HEK293 (cell line): Measurements from ENCODE around the gene IL34.

Experiments used
- CTCF ChIA-PET: fragments of 350-600 bp; formaldehyde crosslinking; extraction: SDS; loops from one replicate; lab custom pipeline; 2021; ENCODE audit warnings: antibody characterized with exemption; lab: Yijun Ruan, JAX
- POLR2A ChIA-PET: fragments of 300-600 bp; formaldehyde crosslinking; extraction: SDS; loops from one replicate; lab custom pipeline; 2020; ENCODE audit warnings: antibody characterized with exemption, inconsistent platforms; lab: Yijun Ruan, JAX
- H3K27ac ChIP-seq: fragments of 200-500 bp; sonication (Bioruptor generic); 2 replicates; pipeline ENCODE4 v1.5.1; 2014; ENCODE audit warnings: low read depth, low read length, control low read depth, inconsistent platforms; ENCODE audit errors: extremely low read depth
- H3K36me3 ChIP-seq, 2 experiments: fragments of 200-500 bp in 1 of 2; sonication (Bioruptor generic) in 1 of 2; 1 replicate in 1 of 2; 2 replicates in 1 of 2; pipeline ENCODE4 v1.5.1; 2014 to 2017; ENCODE audit warnings: inconsistent platforms in 2 of 2, low read length in 2 of 2; ENCODE audit not compliant: control insufficient read depth in 2 of 2, insufficient read depth in 1 of 2
- H3K4me1 ChIP-seq: fragments of 200-500 bp; sonication (Bioruptor generic); 2 replicates; pipeline ENCODE4 v1.5.1; 2014; ENCODE audit warnings: mild to moderate bottlenecking, low read length, inconsistent platforms; ENCODE audit not compliant: control insufficient read depth, insufficient read depth
- H3K4me3 ChIP-seq: 2 replicates; pipeline ENCODE4 v1.5.1; 2011; ENCODE audit warnings: low read depth, mild to moderate bottlenecking, control low read depth, low read length, moderate library complexity
- H3K9me3 ChIP-seq: fragments of 200-500 bp; sonication (Bioruptor generic); 2 replicates; pipeline ENCODE4 v1.5.1; 2014; ENCODE audit warnings: low read depth, low read length, inconsistent platforms; ENCODE audit not compliant: control insufficient read depth, insufficient read depth
- EGR2 ChIP-seq: fragments of 450-650 bp; formaldehyde crosslinking; IDR thresholded peaks from 2 replicates; pipeline ENCODE4 v1.5.1; 2016; ENCODE audit warnings: low read depth, missing biosample characterization, missing genetic modification characterization
- GLI4 ChIP-seq: fragments of 450-650 bp; formaldehyde crosslinking; IDR thresholded peaks from 2 replicates; pipeline ENCODE4 v1.5.1; 2016; ENCODE audit warnings: missing biosample characterization, missing genetic modification characterization
- GLIS1 ChIP-seq: fragments of 450-650 bp; formaldehyde crosslinking; IDR thresholded peaks from 2 replicates; pipeline ENCODE4 v1.5.1; 2016; ENCODE audit warnings: missing biosample characterization, missing genetic modification characterization
- GLIS2 ChIP-seq: fragments of 450-650 bp; formaldehyde crosslinking; IDR thresholded peaks from 2 replicates; pipeline ENCODE4 v1.5.1; 2016; ENCODE audit warnings: missing biosample characterization, missing genetic modification characterization
- HOXA7 ChIP-seq: sonication (generic); formaldehyde crosslinking; IDR thresholded peaks from 2 replicates; pipeline ENCODE4 v1.8.1; 2022; ENCODE audit warnings: missing genetic modification reagents, borderline replicate concordance
- IKZF3 ChIP-seq: fragments of 450-650 bp; IDR thresholded peaks from 2 replicates; pipeline ENCODE4 v1.5.0; 2018; ENCODE audit warnings: missing biosample characterization, mild to moderate bottlenecking, missing genetic modification characterization, moderate library complexity
- KLF1 ChIP-seq: fragments of 450-650 bp; formaldehyde crosslinking; IDR thresholded peaks from 2 replicates; pipeline ENCODE4 v1.5.1; 2016; ENCODE audit warnings: missing biosample characterization, missing genetic modification characterization
- KLF10 ChIP-seq: fragments of 450-650 bp; IDR thresholded peaks from 2 replicates; pipeline ENCODE4 v1.5.1; 2018; ENCODE audit warnings: missing biosample characterization, mild to moderate bottlenecking, missing genetic modification characterization
- SP2 ChIP-seq: fragments of 450-650 bp; formaldehyde crosslinking; IDR thresholded peaks from 2 replicates; pipeline ENCODE4 v1.5.1; 2016; ENCODE audit warnings: missing biosample characterization, missing genetic modification characterization
- SP3 ChIP-seq: fragments of 450-650 bp; formaldehyde crosslinking; IDR thresholded peaks from 2 replicates; pipeline ENCODE4 v1.5.1; 2016; ENCODE audit warnings: missing biosample characterization, missing genetic modification characterization
- ZBTB20 ChIP-seq: fragments of 450-650 bp; formaldehyde crosslinking; IDR thresholded peaks from 2 replicates; pipeline ENCODE4 v1.5.1; 2016; ENCODE audit warnings: missing biosample characterization, missing genetic modification characterization
- ZBTB8A ChIP-seq: fragments of 450-650 bp; formaldehyde crosslinking; IDR thresholded peaks from 2 replicates; pipeline ENCODE4 v1.5.1; 2016; ENCODE audit warnings: missing biosample characterization, missing genetic modification characterization
- ZFHX2 ChIP-seq: fragments of 450-650 bp; formaldehyde crosslinking; conservative IDR thresholded peaks from 2 replicates; pipeline ENCODE4 v1.5.1; 2016; ENCODE audit warnings: missing biosample characterization, missing genetic modification characterization
- ZIC2 ChIP-seq: fragments of 450-650 bp; formaldehyde crosslinking; IDR thresholded peaks from 2 replicates; pipeline ENCODE4 v1.5.1; 2016; ENCODE audit warnings: missing biosample characterization, missing genetic modification characterization
- ZNF335 ChIP-seq: fragments of 450-650 bp; formaldehyde crosslinking; conservative IDR thresholded peaks from 2 replicates; pipeline ENCODE4 v1.5.1; 2016; ENCODE audit warnings: missing biosample characterization, missing genetic modification characterization
- ZNF341 ChIP-seq: fragments of 450-650 bp; formaldehyde crosslinking; IDR thresholded peaks from 2 replicates; pipeline ENCODE4; 2016; ENCODE audit warnings: low read depth, missing biosample characterization, missing genetic modification characterization
- ZNF776 ChIP-seq: fragments of 450-650 bp; formaldehyde crosslinking; IDR thresholded peaks from 2 replicates; pipeline ENCODE4 v1.5.0; 2017; ENCODE audit warnings: missing biosample characterization, missing genetic modification characterization, borderline replicate concordance
- TF ChIP-seq, protein P1 (sequence below): fragments of 450-650 bp; formaldehyde crosslinking; IDR thresholded peaks from 2 replicates; pipeline ENCODE4 v1.5.1; 2016; ENCODE audit warnings: missing biosample characterization, missing genetic modification characterization
- TF ChIP-seq, protein P2 (sequence below): fragments of 450-650 bp; formaldehyde crosslinking; IDR thresholded peaks from 2 replicates; pipeline ENCODE4 v1.5.1; 2017; ENCODE audit warnings: missing biosample characterization, missing genetic modification characterization
- TF ChIP-seq, protein P3 (sequence below): IDR thresholded peaks from 2 replicates; pipeline ENCODE4 v1.6.1; 2011; ENCODE audit warnings: mild to moderate bottlenecking, low read depth, low read length, borderline replicate concordance
- TF ChIP-seq, protein P4 (sequence below): fragments of 450-650 bp; formaldehyde crosslinking; IDR thresholded peaks from 2 replicates; pipeline ENCODE4 v1.5.1; 2017; ENCODE audit warnings: missing biosample characterization, mild to moderate bottlenecking, missing genetic modification characterization, moderate library complexity
- TF ChIP-seq, protein P5 (sequence below): fragments of 450-650 bp; formaldehyde crosslinking; IDR thresholded peaks from 2 replicates; pipeline ENCODE4 v1.5.1; 2016; ENCODE audit warnings: missing biosample characterization, missing genetic modification characterization

The IL34 gene

DNA sequence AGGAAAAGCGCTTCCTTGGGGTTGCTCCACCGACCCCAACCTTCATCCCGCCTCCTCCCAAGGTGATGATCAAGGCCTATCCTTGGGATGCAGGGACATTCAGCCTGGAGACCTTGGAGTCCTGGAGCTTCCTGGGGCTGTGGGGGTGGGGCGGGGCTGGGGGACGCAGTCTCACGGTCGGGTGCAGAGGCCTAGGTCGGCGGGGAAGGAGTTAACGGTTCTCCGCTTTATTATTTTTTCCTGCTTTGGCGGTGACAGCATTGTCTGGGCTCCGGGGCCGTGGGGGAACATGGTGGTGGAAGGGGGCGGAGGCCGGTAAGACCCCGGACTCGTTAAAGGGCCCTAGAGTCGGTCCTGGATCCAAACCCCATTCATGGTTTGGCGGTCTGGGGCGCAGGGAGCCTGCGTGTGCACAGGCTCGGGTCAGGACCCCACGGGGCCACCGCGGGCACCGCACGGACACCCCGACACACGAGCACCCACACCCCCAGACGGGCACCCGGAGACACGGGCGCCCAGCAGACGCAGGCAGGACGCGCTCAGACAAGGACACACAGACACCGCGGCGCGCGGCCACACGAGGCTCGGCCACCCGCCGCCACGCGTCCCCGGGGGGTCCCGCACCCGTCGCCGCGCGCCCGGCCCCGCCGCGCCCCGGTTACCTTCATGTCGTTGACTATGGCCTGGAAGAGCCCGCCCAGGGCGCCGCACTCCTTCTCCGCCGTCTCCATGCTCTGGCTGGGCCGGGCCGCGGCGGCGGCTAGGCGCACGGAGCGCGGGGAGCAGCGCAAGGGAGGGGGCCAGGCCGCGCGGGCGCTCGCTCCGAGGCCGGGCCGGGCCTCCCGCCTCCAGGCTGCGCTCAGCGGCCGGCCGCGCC lies 38.9 kb downstream of the IL34 start (continued):
- TF ChIP-seq, protein P1, sequence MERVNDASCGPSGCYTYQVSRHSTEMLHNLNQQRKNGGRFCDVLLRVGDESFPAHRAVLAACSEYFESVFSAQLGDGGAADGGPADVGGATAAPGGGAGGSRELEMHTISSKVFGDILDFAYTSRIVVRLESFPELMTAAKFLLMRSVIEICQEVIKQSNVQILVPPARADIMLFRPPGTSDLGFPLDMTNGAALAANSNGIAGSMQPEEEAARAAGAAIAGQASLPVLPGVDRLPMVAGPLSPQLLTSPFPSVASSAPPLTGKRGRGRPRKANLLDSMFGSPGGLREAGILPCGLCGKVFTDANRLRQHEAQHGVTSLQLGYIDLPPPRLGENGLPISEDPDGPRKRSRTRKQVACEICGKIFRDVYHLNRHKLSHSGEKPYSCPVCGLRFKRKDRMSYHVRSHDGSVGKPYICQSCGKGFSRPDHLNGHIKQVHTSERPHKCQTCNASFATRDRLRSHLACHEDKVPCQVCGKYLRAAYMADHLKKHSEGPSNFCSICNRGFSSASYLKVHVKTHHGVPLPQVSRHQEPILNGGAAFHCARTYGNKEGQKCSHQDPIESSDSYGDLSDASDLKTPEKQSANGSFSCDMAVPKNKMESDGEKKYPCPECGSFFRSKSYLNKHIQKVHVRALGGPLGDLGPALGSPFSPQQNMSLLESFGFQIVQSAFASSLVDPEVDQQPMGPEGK (tag by site-specific recombination): peak; percentile 46; the same call in 1 of the 2 replicates
- TF ChIP-seq ZBTB20 (peak; percentile 36; the same call in 1 of the 2 replicates), GLI4 (no peak), ZIC2 (tag by site-specific recombination) (peak; percentile 31; the same call in 1 of the 2 replicates), ZNF776 (no peak), ZNF335 (tag by site-specific recombination) (peak; percentile 91), IKZF3 (tag by site-specific recombination) (peak; percentile 48; the same call in 1 of the 2 replicates), GLIS1 (tag by site-specific recombination) (peak; percentile 36; the same call in 1 of the 2 replicates), GLIS2 (tag by site-specific recombination) (peak; percentile 67; the same call in 1 of the 2 replicates)
- TF ChIP-seq, protein P2, sequence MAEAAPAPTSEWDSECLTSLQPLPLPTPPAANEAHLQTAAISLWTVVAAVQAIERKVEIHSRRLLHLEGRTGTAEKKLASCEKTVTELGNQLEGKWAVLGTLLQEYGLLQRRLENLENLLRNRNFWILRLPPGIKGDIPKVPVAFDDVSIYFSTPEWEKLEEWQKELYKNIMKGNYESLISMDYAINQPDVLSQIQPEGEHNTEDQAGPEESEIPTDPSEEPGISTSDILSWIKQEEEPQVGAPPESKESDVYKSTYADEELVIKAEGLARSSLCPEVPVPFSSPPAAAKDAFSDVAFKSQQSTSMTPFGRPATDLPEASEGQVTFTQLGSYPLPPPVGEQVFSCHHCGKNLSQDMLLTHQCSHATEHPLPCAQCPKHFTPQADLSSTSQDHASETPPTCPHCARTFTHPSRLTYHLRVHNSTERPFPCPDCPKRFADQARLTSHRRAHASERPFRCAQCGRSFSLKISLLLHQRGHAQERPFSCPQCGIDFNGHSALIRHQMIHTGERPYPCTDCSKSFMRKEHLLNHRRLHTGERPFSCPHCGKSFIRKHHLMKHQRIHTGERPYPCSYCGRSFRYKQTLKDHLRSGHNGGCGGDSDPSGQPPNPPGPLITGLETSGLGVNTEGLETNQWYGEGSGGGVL: peak; percentile 20; the same call in 1 of the 2 replicates

DNA sequence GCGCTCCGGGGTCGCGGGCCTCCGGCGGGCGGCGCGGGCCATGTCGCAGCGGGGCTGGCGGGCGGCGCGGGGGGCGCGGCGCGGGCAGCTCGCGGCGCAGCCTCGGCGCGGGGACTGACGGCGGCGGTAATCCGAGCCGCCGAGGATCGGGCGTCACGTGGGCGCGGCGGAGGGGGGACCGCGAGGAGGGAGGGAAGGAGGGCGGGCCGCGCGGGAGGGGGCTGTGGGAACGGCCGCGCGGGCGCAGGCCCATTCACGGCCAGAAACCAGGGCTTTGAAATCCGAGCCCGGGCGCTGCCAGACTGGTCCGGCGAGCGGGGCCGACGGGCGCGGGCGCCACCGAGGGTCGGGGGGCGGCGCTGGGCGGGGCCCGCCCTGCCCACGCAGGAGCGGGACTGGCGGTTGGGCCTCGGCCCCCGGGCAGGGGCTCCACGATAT lies 39.6 kb downstream of the IL34 start, which contains the start of gene MTSS2:
MTSS2 (minus strand) TSS at position 116 of the 438 bp plus-strand sequence. CDS start 262 bp downstream, outside the sequence.
- H3K36me3 ChIP-seq: peaks cover 0 to 16% of the 10 kb centered on the region in 2 experiments; a peak in 1 of 3 replicates
- H3K4me3 ChIP-seq: peak within 1 kb of the TSS; percentile 58
- H3K9me3 ChIP-seq: no peaks in the 10 kb centered on the region
- POLR2A ChIA-PET: interaction anchor here (0.5 to 1.0 kb wide), 2 partner anchors 29 to 704 kb away, joined by 3 read pairs; no protein-coding TSS in a partner anchor
- CTCF ChIA-PET: no interaction called here
- H3K27ac ChIP-seq: peak within 1 kb of the TSS; percentile 86; the same call in 1 of the 2 replicates
- peaks cover 13% of the 10 kb centered on the region for H3K4me1 ChIP-seq
- TF ChIP-seq, protein P3, sequence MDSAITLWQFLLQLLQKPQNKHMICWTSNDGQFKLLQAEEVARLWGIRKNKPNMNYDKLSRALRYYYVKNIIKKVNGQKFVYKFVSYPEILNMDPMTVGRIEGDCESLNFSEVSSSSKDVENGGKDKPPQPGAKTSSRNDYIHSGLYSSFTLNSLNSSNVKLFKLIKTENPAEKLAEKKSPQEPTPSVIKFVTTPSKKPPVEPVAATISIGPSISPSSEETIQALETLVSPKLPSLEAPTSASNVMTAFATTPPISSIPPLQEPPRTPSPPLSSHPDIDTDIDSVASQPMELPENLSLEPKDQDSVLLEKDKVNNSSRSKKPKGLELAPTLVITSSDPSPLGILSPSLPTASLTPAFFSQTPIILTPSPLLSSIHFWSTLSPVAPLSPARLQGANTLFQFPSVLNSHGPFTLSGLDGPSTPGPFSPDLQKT: no peak
- TF ChIP-seq, protein P4, sequence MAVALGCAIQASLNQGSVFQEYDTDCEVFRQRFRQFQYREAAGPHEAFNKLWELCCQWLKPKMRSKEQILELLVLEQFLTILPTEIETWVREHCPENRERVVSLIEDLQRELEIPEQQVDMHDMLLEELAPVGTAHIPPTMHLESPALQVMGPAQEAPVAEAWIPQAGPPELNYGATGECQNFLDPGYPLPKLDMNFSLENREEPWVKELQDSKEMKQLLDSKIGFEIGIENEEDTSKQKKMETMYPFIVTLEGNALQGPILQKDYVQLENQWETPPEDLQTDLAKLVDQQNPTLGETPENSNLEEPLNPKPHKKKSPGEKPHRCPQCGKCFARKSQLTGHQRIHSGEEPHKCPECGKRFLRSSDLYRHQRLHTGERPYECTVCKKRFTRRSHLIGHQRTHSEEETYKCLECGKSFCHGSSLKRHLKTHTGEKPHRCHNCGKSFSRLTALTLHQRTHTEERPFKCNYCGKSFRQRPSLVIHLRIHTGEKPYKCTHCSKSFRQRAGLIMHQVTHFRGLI: peak; percentile 50; the same call in 1 of the 2 replicates
- TF ChIP-seq, protein P2: peak; percentile 97
- TF ChIP-seq, protein P5, sequence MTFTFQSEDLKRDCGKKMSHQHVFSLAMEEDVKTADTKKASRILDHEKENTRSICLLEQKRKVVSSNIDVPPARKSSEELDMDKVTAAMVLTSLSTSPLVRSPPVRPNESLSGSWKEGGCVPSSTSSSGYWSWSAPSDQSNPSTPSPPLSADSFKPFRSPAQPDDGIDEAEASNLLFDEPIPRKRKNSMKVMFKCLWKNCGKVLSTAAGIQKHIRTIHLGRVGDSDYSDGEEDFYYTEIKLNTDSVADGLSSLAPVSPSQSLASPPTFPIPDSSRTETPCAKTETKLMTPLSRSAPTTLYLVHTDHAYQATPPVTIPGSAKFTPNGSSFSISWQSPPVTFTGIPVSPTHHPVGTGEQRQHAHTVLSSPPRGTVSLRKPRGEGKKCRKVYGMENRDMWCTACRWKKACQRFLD (tag by site-specific recombination): no peak
- peak; percentile 62; the same call in 1 of the 2 replicates for TF ChIP-seq ZBTB8A (tag by site-specific recombination)
- TF ChIP-seq, protein P1 (tag by site-specific recombination): peak; percentile 75
- TF ChIP-seq EGR2: peak; percentile 63; the same call in 1 of the 2 replicates
- peak; percentile 82 for TF ChIP-seq ZFHX2 (tag by site-specific recombination)
- TF ChIP-seq SP2 (tag by site-specific recombination): peak; percentile 34
- peak; percentile 39; the same call in 1 of the 2 replicates for TF ChIP-seq KLF1 (tag by site-specific recombination)
- peak; percentile 32; the same call in 1 of the 2 replicates for TF ChIP-seq SP3 (tag by site-specific recombination)
- TF ChIP-seq ZNF341 (tag by site-specific recombination): peak; percentile 91
- TF ChIP-seq KLF10 (tag by site-specific recombination): 0 out of 2 replicates have a peak, but pooled peaks have one; percentile 17
- no peak for TF ChIP-seq HOXA7 (CRISPR knock-in tag)
